HG02870 (cell line): ENCODE measurements around the gene POLD4.
"Not testable (repeated sequence)": the region's sequence is repeated elsewhere in the genome, so short reads cannot be mapped to it uniquely, and the experiment has no call there.

Source experiments
- ATAC-seq: cut with Tn5 transposase; IDR thresholded peaks from one replicate; pipeline ENCODE4 v1.9.1; 2021; ENCODE audit warnings: mild to moderate bottlenecking, moderate library complexity; ENCODE audit not compliant: unreplicated experiment

Gene POLD4

GRCh38 chr11:67354075-67355022 lies 1.0 kb upstream of the POLD4 start:
- ATAC-seq = no peak

- ATAC-seq = no peak
Observed at GRCh38 chr11:67352546-67353316, 615 bp downstream of the POLD4 start.

- ATAC-seq = no peak
Observed at GRCh38 chr11:67351275-67352005, 1.9 kb downstream of the POLD4 start.

- ATAC-seq = no peak
Observed at GRCh38 chr11:67349928-67350465, 3.3 kb downstream of the POLD4 start.

- no peak for ATAC-seq
Observed at GRCh38 chr11:67349457-67349856, 3.9 kb downstream of the POLD4 start.

- no peak for ATAC-seq
Observed at GRCh38 chr11:67349036-67349435, 4.3 kb downstream of the POLD4 start.

GRCh38 chr11:67347964-67348749 lies 5.2 kb downstream of the POLD4 start:
- no peak for ATAC-seq

- ATAC-seq = no peak
Observed at GRCh38 chr11:67345920-67346819, 7.2 kb downstream of the POLD4 start.

- ATAC-seq = no peak
Observed at GRCh38 chr11:67345247-67345919, 8.0 kb downstream of the POLD4 start.

GRCh38 chr11:67344264-67344663 lies 9.1 kb downstream of the POLD4 start:
- no peak for ATAC-seq

- no peak for ATAC-seq
Observed at GRCh38 chr11:67337257-67337656, 16.1 kb downstream of the POLD4 start.

GRCh38 chr11:67332081-67332691 lies 21.2 kb downstream of the POLD4 start:
- no peak for ATAC-seq

- no peak for ATAC-seq
Observed at GRCh38 chr11:67323526-67323925, 29.8 kb downstream of the POLD4 start.

- no peak for ATAC-seq
Observed at GRCh38 chr11:67322049-67322448, 31.3 kb downstream of the POLD4 start.

GRCh38 chr11:67321313-67321871 lies 32.0 kb downstream of the POLD4 start:
- no peak for ATAC-seq

- ATAC-seq = no peak
Observed at GRCh38 chr11:67320691-67321090, 32.7 kb downstream of the POLD4 start.

- no peak for ATAC-seq
Observed at GRCh38 chr11:67320011-67320410, 33.3 kb downstream of the POLD4 start.

GRCh38 chr11:67318876-67319275 lies 34.5 kb downstream of the POLD4 start:
- ATAC-seq = not testable (repeated sequence)
